NT2/D1 (cell line): ENCODE results near the gene PKP2.

Experiments
- DNase-seq: peaks from one replicate; pipeline ENCODE4 v3.0.0-alpha.2; 2011; ENCODE audit warnings: low read depth, low spot score
- H3K27me3 ChIP-seq: 2 replicates; pipeline ENCODE4 v1.6.0; 2011; ENCODE audit warnings: mild to moderate bottlenecking; ENCODE audit not compliant: insufficient read length, insufficient read depth
- H3K36me3 ChIP-seq: 2 replicates; pipeline ENCODE4 v1.6.1; 2011; ENCODE audit warnings: mild to moderate bottlenecking, low read length, mixed read lengths; ENCODE audit not compliant: insufficient read depth, insufficient read length
- H3K4me1 ChIP-seq: 2 replicates; pipeline ENCODE4 v1.5.1; 2011; ENCODE audit not compliant: insufficient read depth, insufficient read length
- H3K4me3 ChIP-seq: 2 replicates; pipeline ENCODE4 v1.5.1; 2011; ENCODE audit warnings: low read depth; ENCODE audit not compliant: insufficient read length
- H3K9ac ChIP-seq: 2 replicates; pipeline ENCODE4 v1.6.0; 2011; ENCODE audit warnings: low read depth; ENCODE audit not compliant: insufficient read length
- H3K9me3 ChIP-seq: 2 replicates; pipeline ENCODE4 v1.5.1; 2011; ENCODE audit warnings: mild to moderate bottlenecking, low read length; ENCODE audit not compliant: insufficient read depth
- SUZ12 ChIP-seq: IDR thresholded peaks from 2 replicates; pipeline ENCODE4 v1.6.1; 2011; ENCODE audit not compliant: insufficient read length, insufficient read depth; ENCODE audit errors: extremely low read depth
- YY1 ChIP-seq: IDR thresholded peaks from 2 replicates; pipeline ENCODE4 v1.6.1; 2011; ENCODE audit not compliant: insufficient read length, insufficient read depth
- ZNF274 ChIP-seq: IDR thresholded peaks from 2 replicates; pipeline ENCODE4 v1.6.1; 2011; ENCODE audit warnings: mild to moderate bottlenecking, low read depth, low read length

PKP2 gene

DNA sequence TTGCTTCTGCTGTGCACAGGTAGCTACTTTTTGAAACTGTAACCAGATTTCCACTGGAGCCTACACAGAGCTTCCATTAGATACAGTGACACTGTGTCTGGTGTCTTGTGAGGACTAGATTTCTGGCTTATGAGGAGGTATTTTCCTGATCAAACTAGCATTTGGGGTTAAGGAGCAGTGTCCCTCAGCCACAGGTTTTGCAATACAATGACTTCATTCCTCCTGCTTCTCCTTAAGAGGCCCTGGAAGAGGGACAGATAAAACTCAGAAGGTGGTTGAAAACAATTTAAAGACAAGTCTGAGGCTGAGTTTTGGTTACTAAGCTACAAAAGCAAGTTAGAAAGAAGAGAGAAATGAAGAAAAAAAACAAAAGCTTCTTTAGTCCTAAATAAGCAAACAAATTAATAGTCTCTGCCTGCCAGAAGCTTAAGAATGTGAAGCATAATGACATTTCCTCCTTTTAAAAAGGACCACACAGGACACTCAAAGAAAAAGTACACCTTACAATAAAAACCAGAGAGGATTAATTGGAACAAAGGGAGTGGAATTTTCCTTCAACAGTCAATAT, 53.0 kb downstream of the PKP2 start:
- Histone ChIP-seq H3K4me1 (peaks cover 6% of the 10 kb centered on the region), H3K27me3 (no peaks in the 10 kb centered on the region), H3K36me3 (peaks cover 28% of the 10 kb centered on the region), H3K9me3 (no peaks in the 10 kb centered on the region), H3K9ac (no peak overlapping the region), H3K4me3 (no peak overlapping the region)
- DNase-seq: peak; percentile 81
- TF ChIP-seq SUZ12 (no peak), YY1 (no peak), ZNF274 (no peak)

DNA sequence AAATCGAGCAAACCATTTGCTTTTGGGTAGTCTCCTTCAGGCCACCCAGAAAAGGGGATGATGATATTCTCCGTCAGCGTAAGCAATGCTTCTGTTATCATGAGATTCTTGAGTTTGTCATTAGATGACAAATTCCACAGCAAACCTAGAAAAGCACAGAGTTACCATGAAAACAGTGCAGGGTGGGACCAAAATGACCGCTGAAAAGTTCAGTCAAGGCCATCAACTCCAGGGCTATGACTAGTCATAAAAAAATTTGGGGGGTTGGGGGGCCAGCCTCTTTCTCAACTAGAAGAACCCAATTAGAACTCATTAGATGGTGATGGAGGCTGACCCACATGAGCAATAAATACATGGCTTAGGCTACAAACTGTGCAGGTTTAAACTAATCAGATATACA, 55.5 kb downstream of the PKP2 start:
- Histone ChIP-seq H3K36me3 (peaks cover 28% of the 10 kb centered on the region), H3K27me3 (no peaks in the 10 kb centered on the region), H3K4me3 (no peak overlapping the region), H3K9ac (no peak overlapping the region), H3K9me3 (peaks cover 7% of the 10 kb centered on the region; the same call in 1 of the 2 replicates), H3K4me1 (peaks cover 6% of the 10 kb centered on the region)
- TF ChIP-seq YY1 (no peak), ZNF274 (no peak), SUZ12 (no peak)
- DNase-seq: no peak

DNA sequence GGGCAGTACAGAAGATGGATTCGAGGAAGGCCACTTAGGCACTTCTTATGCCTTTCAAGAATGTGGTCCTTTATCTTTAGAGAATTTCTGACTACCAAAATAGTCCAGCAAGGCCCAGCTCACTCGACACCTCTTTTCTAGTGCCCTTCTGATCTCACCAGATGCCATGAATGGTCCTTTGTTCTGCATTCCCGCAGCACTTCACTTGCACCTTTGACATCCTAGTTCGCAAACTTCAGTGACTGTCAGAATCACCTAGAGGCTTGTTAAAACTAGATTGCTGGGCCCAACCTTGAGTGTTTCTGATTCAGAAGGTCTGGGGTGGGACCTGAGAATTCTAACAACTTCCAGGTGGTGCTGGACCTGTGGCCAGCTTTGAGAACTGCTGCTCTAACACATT, 56.7 kb downstream of the PKP2 start:
- peaks cover 26% of the 10 kb centered on the region for H3K36me3 ChIP-seq
- no peak for DNase-seq
- H3K4me3 ChIP-seq: no peak overlapping the region
- H3K27me3 ChIP-seq: no peaks in the 10 kb centered on the region
- H3K4me1 ChIP-seq: peaks cover 6% of the 10 kb centered on the region
- TF ChIP-seq ZNF274 (no peak), SUZ12 (no peak), YY1 (no peak)
- no peak overlapping the region for H3K9ac ChIP-seq
- peaks cover 7% of the 10 kb centered on the region; the same call in 1 of the 2 replicates for H3K9me3 ChIP-seq

DNA sequence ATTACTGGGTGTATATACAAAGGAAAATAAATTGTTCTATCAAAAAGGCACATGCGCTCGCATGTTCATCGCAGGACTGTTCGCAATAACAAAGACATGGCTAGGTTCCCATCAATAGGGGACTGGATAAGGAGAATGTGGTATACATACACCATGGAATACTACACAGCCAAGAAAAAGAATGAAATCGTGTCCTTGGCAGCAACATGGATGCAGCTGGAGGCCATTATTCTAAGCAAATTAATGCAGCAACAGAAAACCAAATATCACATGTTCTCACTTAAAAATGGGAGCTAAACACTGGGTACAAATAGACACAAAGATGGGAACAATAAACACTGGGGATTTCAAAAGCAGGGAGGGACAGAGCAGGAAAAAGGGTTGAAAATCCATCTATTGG, 58.6 kb downstream of the PKP2 start:
- Histone ChIP-seq H3K27me3 (no peaks in the 10 kb centered on the region), H3K4me3 (no peak overlapping the region), H3K9ac (no peak overlapping the region), H3K9me3 (peaks cover 7% of the 10 kb centered on the region; the same call in 1 of the 2 replicates), H3K4me1 (peaks cover 2% of the 10 kb centered on the region), H3K36me3 (peaks cover 26% of the 10 kb centered on the region)
- TF ChIP-seq ZNF274: no peak
- no peak for TF ChIP-seq YY1
- TF ChIP-seq SUZ12: no peak
- DNase-seq: no peak

DNA sequence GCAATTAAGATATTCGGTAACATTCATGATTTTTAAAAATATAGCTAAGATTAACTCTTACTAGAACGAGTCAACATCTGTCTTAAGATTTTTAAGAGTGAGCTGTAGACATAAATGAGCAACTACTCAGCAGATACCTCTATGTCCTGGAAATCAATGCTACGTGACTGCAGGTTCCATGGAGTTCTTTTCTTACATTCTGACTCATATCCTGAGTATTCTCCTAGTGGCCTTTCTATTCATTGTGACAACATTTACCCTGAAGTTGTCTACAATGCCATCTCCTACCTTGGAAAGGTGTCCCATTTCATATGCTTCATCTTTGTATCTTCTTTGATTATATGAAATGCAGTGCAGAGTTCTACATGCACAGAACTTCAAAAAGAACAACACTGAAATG, 59.9 kb downstream of the PKP2 start:
- H3K4me1 ChIP-seq: no peaks in the 10 kb centered on the region
- H3K27me3 ChIP-seq: no peaks in the 10 kb centered on the region
- H3K4me3 ChIP-seq: no peak overlapping the region
- peaks cover 7% of the 10 kb centered on the region; the same call in 1 of the 2 replicates for H3K9me3 ChIP-seq
- H3K36me3 ChIP-seq: peaks cover 26% of the 10 kb centered on the region
- no peak overlapping the region for H3K9ac ChIP-seq
- DNase-seq: no peak
- no peak for TF ChIP-seq SUZ12
- no peak for TF ChIP-seq ZNF274
- no peak for TF ChIP-seq YY1

DNA sequence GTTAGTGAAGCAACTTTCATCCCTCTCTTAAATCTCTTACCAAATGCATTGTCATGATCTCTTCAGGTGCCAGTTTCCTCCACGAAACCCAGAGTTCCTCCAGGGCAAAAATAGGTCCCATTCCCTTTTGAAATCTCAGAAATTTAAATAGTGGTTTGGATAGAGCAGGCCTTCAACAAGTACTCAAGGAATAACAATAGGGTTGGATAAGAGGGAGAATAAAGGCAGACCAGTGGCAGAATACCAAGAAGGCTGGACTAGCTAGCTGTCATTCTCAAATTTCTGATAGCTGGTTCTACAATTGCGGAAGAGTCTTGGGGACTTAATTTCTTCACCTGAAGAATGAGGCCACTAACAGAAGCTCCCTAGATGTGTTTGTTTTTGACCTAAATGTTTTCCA, 62.5 kb downstream of the PKP2 start:
- no peak for TF ChIP-seq ZNF274
- H3K36me3 ChIP-seq: peaks cover 8% of the 10 kb centered on the region
- no peaks in the 10 kb centered on the region for H3K27me3 ChIP-seq
- no peak overlapping the region for H3K9ac ChIP-seq
- DNase-seq: no peak
- H3K4me1 ChIP-seq: no peaks in the 10 kb centered on the region
- H3K4me3 ChIP-seq: no peak overlapping the region
- peaks cover 7% of the 10 kb centered on the region; the same call in 1 of the 2 replicates for H3K9me3 ChIP-seq

DNA sequence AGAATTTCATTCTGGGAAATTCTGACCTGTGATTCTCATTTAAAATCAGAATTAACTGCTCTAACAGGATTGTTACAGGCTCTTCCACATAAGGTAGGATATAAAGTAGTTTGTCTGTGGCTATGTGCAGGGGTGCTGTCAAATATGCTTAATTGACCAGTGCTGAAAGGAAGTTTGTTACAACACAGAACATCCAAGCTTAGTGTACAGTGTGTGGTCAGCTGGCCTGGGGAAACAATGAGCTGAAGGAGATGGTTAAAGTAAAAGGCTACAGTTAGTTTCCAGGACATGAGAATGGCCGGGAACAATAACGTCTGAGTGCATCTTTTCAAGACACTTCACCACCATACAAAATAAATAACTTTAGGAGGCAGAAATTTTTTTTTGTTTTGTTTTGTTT, 68.0 kb downstream of the PKP2 start:
- Histone ChIP-seq H3K4me1 (no peaks in the 10 kb centered on the region), H3K9ac (no peak overlapping the region), H3K4me3 (no peak overlapping the region), H3K36me3 (peaks cover 6% of the 10 kb centered on the region), H3K9me3 (no peaks in the 10 kb centered on the region), H3K27me3 (no peaks in the 10 kb centered on the region)
- no peak for TF ChIP-seq YY1
- DNase-seq: no peak

DNA sequence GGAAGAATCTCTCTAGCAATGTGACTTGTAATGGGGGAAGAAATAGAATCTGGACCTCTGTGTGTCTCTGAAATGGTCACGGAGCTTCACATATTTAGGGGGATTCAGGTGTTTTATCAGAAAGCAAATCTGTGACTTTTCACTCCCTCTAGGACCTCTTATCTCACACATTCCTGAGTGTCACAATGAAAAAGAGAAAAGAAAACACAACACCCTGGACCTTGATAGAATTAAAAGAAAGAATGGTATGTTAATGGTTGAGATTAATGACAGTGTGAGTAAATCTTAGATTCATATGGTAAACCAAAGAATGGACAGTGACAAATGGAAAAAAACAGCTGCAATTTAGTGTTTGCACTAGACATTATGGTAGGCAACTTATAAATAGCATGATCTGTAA, 68.5 kb downstream of the PKP2 start:
- no peak overlapping the region for H3K4me3 ChIP-seq
- H3K36me3 ChIP-seq: peaks cover 6% of the 10 kb centered on the region
- H3K4me1 ChIP-seq: no peaks in the 10 kb centered on the region
- no peak for DNase-seq
- H3K27me3 ChIP-seq: no peaks in the 10 kb centered on the region
- no peaks in the 10 kb centered on the region for H3K9me3 ChIP-seq
- TF ChIP-seq SUZ12: no peak
- no peak for TF ChIP-seq YY1
- no peak for TF ChIP-seq ZNF274
- no peak overlapping the region for H3K9ac ChIP-seq
